GM19240 (cell line): ENCODE measurements around the gene MAP3K1.
"Not testable (repeated sequence)": the region's sequence is repeated elsewhere in the genome, so short reads cannot be mapped to it uniquely, and the experiment has no call there.

ENCODE experiments used
- DNase-seq: peaks from one replicate; pipeline ENCODE4 v3.0.0; 2011; ENCODE audit warnings: low spot score; ENCODE audit not compliant: insufficient read length

Gene MAP3K1

GRCh38 chr5:56814963-56815657 is at the start of gene MAP3K1:
MAP3K1 (plus strand) TSS chr5:56815549; CDS start chr5:56815574, 25 bp downstream.
- peak; percentile 37 for DNase-seq

- no peak for DNase-seq
Measured at GRCh38 chr5:56766926-56767325, 48.4 kb upstream of the MAP3K1 start.

- no peak for DNase-seq
Measured at GRCh38 chr5:56769875-56770604, 45.3 kb upstream of the MAP3K1 start.

GRCh38 chr5:56772767-56773166 is 42.6 kb upstream of the MAP3K1 start:
- no peak for DNase-seq

GRCh38 chr5:56774957-56775356 is 40.4 kb upstream of the MAP3K1 start:
- no peak for DNase-seq

- DNase-seq: not testable (repeated sequence)
Measured at GRCh38 chr5:56776212-56776846, 39.0 kb upstream of the MAP3K1 start.

- DNase-seq: no peak
Measured at GRCh38 chr5:56783261-56783660, 32.1 kb upstream of the MAP3K1 start.

- DNase-seq: no peak
Measured at GRCh38 chr5:56786346-56786745, 29.0 kb upstream of the MAP3K1 start.

- DNase-seq: no peak
Measured at GRCh38 chr5:56791396-56791795, 24.0 kb upstream of the MAP3K1 start.

- no peak for DNase-seq
Measured at GRCh38 chr5:56798521-56798920, 16.8 kb upstream of the MAP3K1 start.

- DNase-seq: no peak
Measured at GRCh38 chr5:56800186-56800585, 15.2 kb upstream of the MAP3K1 start.

- no peak for DNase-seq
Measured at GRCh38 chr5:56801256-56801655, 14.1 kb upstream of the MAP3K1 start.

GRCh38 chr5:56802205-56802604 is 13.1 kb upstream of the MAP3K1 start:
- DNase-seq: no peak

GRCh38 chr5:56803025-56803424 is 12.3 kb upstream of the MAP3K1 start:
- DNase-seq: no peak

- no peak for DNase-seq
Measured at GRCh38 chr5:56803894-56804293, 11.5 kb upstream of the MAP3K1 start.

GRCh38 chr5:56807679-56808078 is 7.7 kb upstream of the MAP3K1 start:
- DNase-seq: no peak

- DNase-seq: no peak
Measured at GRCh38 chr5:56808211-56808610, 7.1 kb upstream of the MAP3K1 start.

- no peak for DNase-seq
Measured at GRCh38 chr5:56810826-56811225, 4.5 kb upstream of the MAP3K1 start.

- no peak for DNase-seq
Measured at GRCh38 chr5:56812110-56812509, 3.2 kb upstream of the MAP3K1 start.

GRCh38 chr5:56813302-56813701 is 2.0 kb upstream of the MAP3K1 start:
- DNase-seq: no peak

GRCh38 chr5:56814361-56814962 is 887 bp upstream of the MAP3K1 start:
- DNase-seq: no peak
